Neutrophil (primary cell): ENCODE measurements around the gene SALL1.

ENCODE experiments used
- H3K27ac ChIP-seq: fragments of 200-600 bp; sonication (generic); 2 replicates; pipeline ENCODE4 v1.5.1; 2016; ENCODE audit warnings: mild to moderate bottlenecking, moderate library complexity
- H3K27me3 ChIP-seq: fragments of 200-600 bp; sonication (generic); 2 replicates; pipeline ENCODE4 v1.6.0; 2016; ENCODE audit warnings: mild to moderate bottlenecking
- H3K36me3 ChIP-seq: fragments of 200-600 bp; sonication (generic); 2 replicates; pipeline ENCODE4 v1.5.1; 2017
- H3K4me1 ChIP-seq, 2 experiments: fragments of 200-600 bp in 1 of 2; sonication (generic) in 1 of 2; 1 replicate in 1 of 2; 2 replicates in 1 of 2; pipeline versions ENCODE4 v1.5.1 to v1.6.1; 2013 to 2016; ENCODE audit warnings: low read depth in 1 of 2, low read length in 1 of 2, mild to moderate bottlenecking in 1 of 2, moderate library complexity in 1 of 2; ENCODE audit not compliant: control insufficient read depth in 1 of 2, insufficient read depth in 1 of 2
- H3K4me3 ChIP-seq, 2 experiments: fragments of 200-600 bp in 1 of 2; sonication (generic) in 1 of 2; 1 replicate in 1 of 2; 2 replicates in 1 of 2; pipeline ENCODE4 v1.5.1; 2013 to 2016; ENCODE audit warnings: low read depth in 1 of 2, low read length in 1 of 2, mild to moderate bottlenecking in 1 of 2, moderate library complexity in 1 of 2
- H3K9me3 ChIP-seq: fragments of 200-600 bp; sonication (generic); 2 replicates; pipeline ENCODE4 v1.5.1; 2016
- TF ChIP-seq, protein P1 (sequence below): fragments of 200-600 bp; sonication (generic); IDR thresholded peaks from 2 replicates; pipeline ENCODE4 v1.5.1; 2016; ENCODE audit warnings: antibody characterized with exemption

Gene SALL1

DNA sequence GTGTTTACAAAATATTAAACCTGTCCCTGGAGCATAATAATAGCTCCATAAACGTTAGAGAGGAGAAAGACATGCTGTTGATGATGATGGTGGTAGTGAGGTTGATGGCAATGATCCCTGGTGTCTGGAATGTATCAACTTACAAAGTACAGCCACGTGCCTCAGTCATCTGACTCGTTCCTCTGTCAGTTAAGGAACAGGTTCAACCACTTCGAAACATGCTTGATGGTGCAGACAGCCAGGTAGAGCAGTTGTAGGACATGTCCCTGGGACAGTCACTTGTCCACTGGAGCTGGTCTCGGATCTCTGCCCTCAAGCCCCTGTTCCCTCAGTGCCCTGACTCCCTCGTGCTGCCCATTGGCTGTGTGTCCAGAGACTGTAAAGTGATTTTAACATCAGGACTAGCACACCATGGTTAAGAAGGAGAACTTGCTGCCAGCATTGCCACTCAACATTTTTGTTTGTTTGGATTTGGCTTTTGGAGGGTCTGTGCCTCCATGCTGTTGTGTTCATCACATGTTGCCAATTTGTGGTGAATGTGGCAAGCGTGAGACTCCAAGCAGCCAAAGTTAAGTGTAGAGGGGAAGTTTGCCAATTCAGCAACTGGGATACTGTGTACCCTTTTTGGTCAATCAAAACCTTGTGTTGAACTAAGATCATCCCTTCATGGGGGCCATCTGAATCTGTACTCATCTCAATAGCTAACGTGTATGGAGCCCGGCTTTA, 16.3 kb upstream of the SALL1 start:
- H3K27me3 ChIP-seq = peaks cover 16% of the 10 kb centered on the region
- no peaks in the 10 kb centered on the region for H3K36me3 ChIP-seq
- no peaks in the 10 kb centered on the region for H3K4me1 ChIP-seq
- H3K4me3 ChIP-seq = no peak overlapping the region
- H3K9me3 ChIP-seq = no peaks in the 10 kb centered on the region
- no peak overlapping the region for H3K27ac ChIP-seq
- TF ChIP-seq, protein P1, sequence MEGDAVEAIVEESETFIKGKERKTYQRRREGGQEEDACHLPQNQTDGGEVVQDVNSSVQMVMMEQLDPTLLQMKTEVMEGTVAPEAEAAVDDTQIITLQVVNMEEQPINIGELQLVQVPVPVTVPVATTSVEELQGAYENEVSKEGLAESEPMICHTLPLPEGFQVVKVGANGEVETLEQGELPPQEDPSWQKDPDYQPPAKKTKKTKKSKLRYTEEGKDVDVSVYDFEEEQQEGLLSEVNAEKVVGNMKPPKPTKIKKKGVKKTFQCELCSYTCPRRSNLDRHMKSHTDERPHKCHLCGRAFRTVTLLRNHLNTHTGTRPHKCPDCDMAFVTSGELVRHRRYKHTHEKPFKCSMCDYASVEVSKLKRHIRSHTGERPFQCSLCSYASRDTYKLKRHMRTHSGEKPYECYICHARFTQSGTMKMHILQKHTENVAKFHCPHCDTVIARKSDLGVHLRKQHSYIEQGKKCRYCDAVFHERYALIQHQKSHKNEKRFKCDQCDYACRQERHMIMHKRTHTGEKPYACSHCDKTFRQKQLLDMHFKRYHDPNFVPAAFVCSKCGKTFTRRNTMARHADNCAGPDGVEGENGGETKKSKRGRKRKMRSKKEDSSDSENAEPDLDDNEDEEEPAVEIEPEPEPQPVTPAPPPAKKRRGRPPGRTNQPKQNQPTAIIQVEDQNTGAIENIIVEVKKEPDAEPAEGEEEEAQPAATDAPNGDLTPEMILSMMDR = no peak

DNA sequence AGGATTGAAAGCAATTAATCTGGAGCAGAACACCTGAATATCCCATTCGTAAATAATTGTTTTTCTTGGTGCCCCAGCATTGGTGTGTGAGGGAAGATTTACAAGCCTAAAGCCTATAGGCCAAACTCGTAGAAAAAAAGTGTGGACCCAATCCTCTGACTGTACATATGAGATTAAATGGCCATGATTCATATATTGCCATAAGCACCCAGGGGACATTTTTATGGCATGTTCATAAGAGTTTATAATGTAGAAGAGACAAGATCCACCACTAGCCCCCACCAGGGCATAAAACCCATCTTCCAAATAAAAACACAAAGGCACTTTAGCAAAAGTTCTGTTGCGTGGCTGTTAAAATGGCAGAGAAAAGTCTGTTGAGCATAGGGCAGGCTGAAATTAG, 15.5 kb upstream of the SALL1 start:
- Histone ChIP-seq H3K4me3 (no peak overlapping the region), H3K27ac (no peak overlapping the region), H3K36me3 (no peaks in the 10 kb centered on the region), H3K27me3 (peaks cover 17% of the 10 kb centered on the region), H3K4me1 (no peaks in the 10 kb centered on the region), H3K9me3 (no peaks in the 10 kb centered on the region)
- TF ChIP-seq, protein P1 = no peak

DNA sequence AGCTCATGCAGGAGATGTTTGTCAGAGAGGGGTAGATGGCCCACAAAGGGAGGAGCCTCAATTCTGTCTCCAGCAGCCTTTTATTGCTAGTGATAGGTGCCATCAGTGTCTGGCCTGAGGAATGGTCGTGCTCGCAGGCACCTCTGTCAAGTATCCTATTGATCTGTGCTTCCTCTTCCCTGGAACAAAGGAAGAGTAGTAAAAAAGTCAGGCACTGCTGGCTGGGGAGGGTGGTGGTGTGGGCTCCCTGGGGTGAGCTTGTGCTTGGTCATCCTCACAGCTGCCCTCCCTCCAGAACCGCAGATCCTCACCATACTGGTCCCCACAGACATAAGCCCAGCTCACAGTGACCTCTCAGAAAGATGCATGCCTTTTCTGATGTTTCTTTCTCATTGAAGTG, 15.0 kb upstream of the SALL1 start:
- Histone ChIP-seq H3K9me3 (no peaks in the 10 kb centered on the region), H3K4me1 (no peaks in the 10 kb centered on the region), H3K36me3 (no peaks in the 10 kb centered on the region), H3K4me3 (no peak overlapping the region), H3K27ac (no peak overlapping the region), H3K27me3 (peaks cover 22% of the 10 kb centered on the region)
- TF ChIP-seq, protein P1 = no peak

DNA sequence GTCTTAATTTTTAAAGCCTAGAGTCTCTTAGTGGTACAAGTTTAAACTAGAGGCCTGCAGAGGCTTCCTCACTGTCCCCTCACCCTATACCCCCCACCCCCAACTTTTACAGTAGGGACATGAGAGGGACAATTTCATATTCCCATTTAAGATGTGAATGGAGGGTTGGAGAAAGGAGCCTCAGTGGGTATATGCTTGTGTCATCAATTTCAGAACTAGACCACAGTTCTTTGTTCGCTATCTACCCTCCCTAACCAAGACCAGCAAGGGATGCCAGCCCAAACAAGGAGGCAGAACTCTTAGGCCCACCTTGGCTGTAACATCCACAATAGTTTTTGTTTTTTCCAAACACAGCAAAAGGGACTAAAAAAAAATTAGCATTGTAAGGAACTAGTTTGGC, 14.0 kb upstream of the SALL1 start:
- peaks cover 32% of the 10 kb centered on the region for H3K27me3 ChIP-seq
- no peaks in the 10 kb centered on the region for H3K9me3 ChIP-seq
- no peaks in the 10 kb centered on the region for H3K36me3 ChIP-seq
- no peak overlapping the region for H3K4me3 ChIP-seq
- H3K27ac ChIP-seq = no peak overlapping the region
- H3K4me1 ChIP-seq = no peaks in the 10 kb centered on the region
- TF ChIP-seq, protein P1 = no peak

DNA sequence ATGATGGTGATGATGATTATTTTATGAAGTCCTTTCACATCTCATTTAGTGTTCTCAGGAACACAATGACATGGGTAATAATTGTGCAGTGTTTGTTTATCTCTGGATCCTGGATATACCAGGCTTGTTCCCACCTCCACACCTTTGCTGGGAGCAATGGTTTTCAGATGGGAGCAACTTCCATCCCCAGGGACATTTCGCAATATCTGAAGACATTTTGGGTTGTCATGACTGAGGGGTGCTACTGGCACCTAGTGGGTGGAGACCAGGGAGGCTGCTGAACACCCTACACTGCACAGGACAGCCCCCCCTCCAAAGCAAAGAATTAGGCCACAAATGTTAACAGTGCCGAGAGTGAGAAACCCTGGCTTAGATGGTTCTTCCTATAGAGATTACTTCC, 13.5 kb upstream of the SALL1 start:
- H3K4me1 ChIP-seq = no peaks in the 10 kb centered on the region
- no peaks in the 10 kb centered on the region for H3K36me3 ChIP-seq
- H3K4me3 ChIP-seq = no peak overlapping the region
- no peaks in the 10 kb centered on the region for H3K9me3 ChIP-seq
- H3K27me3 ChIP-seq = peaks cover 37% of the 10 kb centered on the region
- TF ChIP-seq, protein P1 = no peak
- H3K27ac ChIP-seq = no peak overlapping the region
